ENCODE results near the gene SH3RF1. TPM values are rescaled to one million over a fixed set of nuclear protein-coding genes. Genes with fewer than 3 reads are reported as not detected.

Gene SH3RF1
- total and polyA plus RNA-seq, 2 of the 8 experiments (the other 6 are each of a cell fraction or from before 2014, with no cell fraction given): 6.9 to 15.1 TPM

DNA sequence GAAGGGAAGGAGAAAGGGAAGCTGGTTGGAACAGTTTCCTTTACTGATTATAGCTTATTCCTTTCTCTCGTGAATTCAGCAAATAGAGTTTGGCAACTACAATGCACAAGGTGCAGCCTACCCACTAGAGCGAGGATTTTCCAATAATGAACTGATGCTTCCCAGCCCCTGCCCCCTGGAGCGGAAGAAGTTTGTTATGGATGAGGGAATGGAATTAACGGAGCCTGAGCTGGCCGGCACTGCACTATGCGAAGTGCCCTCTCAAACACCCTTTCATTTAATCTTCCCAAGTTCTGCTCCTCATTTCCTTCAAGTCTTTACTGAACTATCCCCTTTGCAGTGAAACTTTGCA, 218.2 kb downstream of the SH3RF1 start:
- Histone ChIP-seq H2BK20ac (ENCODE audit: low read length) (no peak overlapping the region), H3K9ac (replicated peaks in 1 of 4; ENCODE audit: extremely low read depth in 1 of 4, low read depth in 3 of 4, low read length in 3 of 4) (no peak overlapping the region), H2AFZ (ENCODE audit: low read length) (no peak overlapping the region), H3K23me2 (ENCODE audit: low read depth, low read length) (no peaks in the 10 kb centered on the region), H3K23ac (ENCODE audit: insufficient read length) (no peak overlapping the region), H4K20me1 (replicated peaks in 1 of 2; ENCODE audit: control insufficient read depth in 1 of 2, insufficient read depth in 2 of 2, low read length in 2 of 2) (no peaks in the 10 kb centered on the region), H4K5ac (ENCODE audit: insufficient read length, low read depth, low read length) (no peak overlapping the region), H3K27me3 (replicated peaks in 1 of 4; ENCODE audit: control insufficient read depth in 3 of 4, extremely low read depth in 1 of 4, insufficient read depth in 3 of 4, low read length in 3 of 4) (no peaks in the 10 kb centered on the region), H4K91ac (replicated peaks; ENCODE audit: insufficient read length, low read length) (no peak overlapping the region), H3K18ac (ENCODE audit: extremely low read depth, low read length) (no peak overlapping the region), H3K9me3 (ENCODE audit: insufficient read depth in 2 of 2, low read depth in 1 of 2, low read length in 1 of 2) (no peaks in the 10 kb centered on the region), H3K4me3 (ENCODE audit: extremely low read depth in 1 of 4, insufficient read depth in 2 of 4, low read depth in 3 of 4, low read length in 4 of 4) (no peak overlapping the region), H3K4me2 (ENCODE audit: insufficient read depth in 1 of 2, low read depth in 2 of 2, low read length in 2 of 2) (no peak overlapping the region), H3K14ac (ENCODE audit: insufficient read length) (no peak overlapping the region), H3K36me3 (ENCODE audit: control insufficient read depth in 2 of 4, insufficient read depth in 4 of 4, low read length in 3 of 4) (no peaks in the 10 kb centered on the region), H3K4me1 (replicated peaks in 1 of 4; ENCODE audit: control insufficient read depth in 3 of 4, insufficient read depth in 4 of 4, low read length in 3 of 4) (peaks cover 0 to 6% (median 4%) of the 10 kb centered on the region in 4 experiments; a peak in 2 of 7 replicates), H3K4ac (replicated peaks; ENCODE audit: insufficient read length, low read depth, low read length) (no peak overlapping the region), H2BK15ac (ENCODE audit: low read length) (no peak overlapping the region), H3K79me1 (ENCODE audit: low read depth, low read length) (no peaks in the 10 kb centered on the region), H2BK12ac (ENCODE audit: low read depth, low read length) (no peak overlapping the region), H4K8ac (ENCODE audit: extremely low read depth, insufficient read depth, low read length) (no peak overlapping the region), H3K27ac (ENCODE audit: low read depth, low read length) (no peak overlapping the region), H3K79me2 (ENCODE audit: control insufficient read depth in 1 of 2, insufficient read depth in 2 of 2, low read length in 2 of 2) (no peaks in the 10 kb centered on the region), H2AK5ac (ENCODE audit: low read depth, low read length) (no peak overlapping the region), H2BK5ac (ENCODE audit: low read depth, low read length) (no peak overlapping the region), H3K56ac (replicated peaks; ENCODE audit: insufficient read length, low read depth, low read length) (no peak overlapping the region), H2BK120ac (replicated peaks; ENCODE audit: low read depth, low read length) (no peak overlapping the region)
- FAIRE-seq: no peak
- CTCF ChIA-PET (ENCODE audit: partially characterized antibody): interaction anchor here (1.9 kb wide), 1 partner anchor 100 kb away, joined by 5 read pairs; no protein-coding TSS in a partner anchor
- POLR2A ChIA-PET (ENCODE audit: partially characterized antibody): interaction anchor here (1.4 kb wide), 1 partner anchor 43 kb away, joined by 4 read pairs; the partner anchor contains the start of gene CBR4
- DNase-seq (ENCODE audit: low read depth in 1 of 2, low spot score in 2 of 2): no peak
- 92% methylated on average over 6 of the region's 6 CpGs; no CpG with 5 or more reads in 1 of the 2 experiments for WGBS, 2 experiments (ENCODE audit: extremely low coverage in 1 of 2, insufficient coverage in 1 of 2, insufficient read length in 1 of 2, insufficient replicate concordance in 2 of 2, low coverage in 1 of 2, low lambda C conversion rate in 2 of 2, missing lambda C conversion rate in 1 of 2)
- TF ChIP-seq EZH2 (IDR thresholded peaks at IDR 0.05; ENCODE audit: low read depth, low read length, severe bottlenecking) (no peak), TBP (IDR thresholded peaks at IDR 0.05; ENCODE audit: low read depth, low read length) (no peak), TAF7 (optimal IDR thresholded peaks at IDR 0.05; ENCODE audit: borderline replicate concordance, low read depth, low read length) (no peak), BCL11A (IDR thresholded peaks at IDR 0.05; ENCODE audit: low read depth in 2 of 2, low read length in 2 of 2) (no peak), GABPA (IDR thresholded peaks at IDR 0.05; ENCODE audit: borderline replicate concordance, insufficient read depth, low read length) (no peak), MAFK (IDR thresholded peaks at IDR 0.05; ENCODE audit: low read depth, low read length) (no peak), CBX5 (IDR thresholded peaks at IDR 0.05; ENCODE audit: low read depth, low read length) (no peak), RXRA (IDR thresholded peaks at IDR 0.05; ENCODE audit: insufficient read depth, low read depth, low read length) (no peak), CHD2 (IDR thresholded peaks at IDR 0.05; ENCODE audit: low read length) (no peak), SP1 (IDR thresholded peaks at IDR 0.05; ENCODE audit: low read depth, low read length) (no peak), ZNF274 (IDR thresholded peaks at IDR 0.05; ENCODE audit: borderline replicate concordance, extremely low read depth, low read length) (no peak), TEAD4 (IDR thresholded peaks at IDR 0.05; ENCODE audit: low read depth, low read length) (no peak), EGR1 (IDR thresholded peaks at IDR 0.05; ENCODE audit: borderline replicate concordance, low read depth, low read length) (no peak), BRCA1 (IDR thresholded peaks at IDR 0.05; ENCODE audit: low read depth, low read length) (no peak), SUZ12 (IDR thresholded peaks at IDR 0.05; ENCODE audit: low read length) (no peak)
- TF ChIP-seq, protein P1, sequence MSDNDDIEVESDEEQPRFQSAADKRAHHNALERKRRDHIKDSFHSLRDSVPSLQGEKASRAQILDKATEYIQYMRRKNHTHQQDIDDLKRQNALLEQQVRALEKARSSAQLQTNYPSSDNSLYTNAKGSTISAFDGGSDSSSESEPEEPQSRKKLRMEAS (IDR thresholded peaks at IDR 0.05): no peak
